Dedifferentiated amniotic fluid mesenchymal stem cell (primary cell): Measurements from ENCODE around the gene NRXN2.
A peak's percentile ranks its signal among the peaks of the same experiment; 100 is the strongest.

Experiments used
- DNase-seq: peaks from one replicate; pipeline ENCODE4 v3.0.0-alpha.2; 2016; ENCODE audit errors: extremely low spot score

NRXN2 gene

GRCh38 chr11:64723117-64723906, at the start of gene NRXN2:
TSS of gene NRXN2 (minus strand) at chr11:64723197. CDS start at chr11:64713699, 9,498 bp downstream.
- DNase-seq, result peak; percentile 76

- no peak for DNase-seq
These were observed 49.5 kb upstream of the NRXN2 start for GRCh38 chr11:64772303-64773018.

- DNase-seq, result no peak
These were observed 48.9 kb upstream of the NRXN2 start for GRCh38 chr11:64771861-64772260.

GRCh38 chr11:64770120-64770519, 47.1 kb upstream of the NRXN2 start:
- no peak for DNase-seq

GRCh38 chr11:64769283-64769682, 46.3 kb upstream of the NRXN2 start:
- no peak for DNase-seq

- no peak for DNase-seq
These were observed 45.3 kb upstream of the NRXN2 start for GRCh38 chr11:64768300-64768694.

GRCh38 chr11:64767344-64768299, 44.6 kb upstream of the NRXN2 start:
- peak; percentile 62 for DNase-seq

- no peak for DNase-seq
These were observed 43.9 kb upstream of the NRXN2 start for GRCh38 chr11:64766881-64767280.

GRCh38 chr11:64765851-64766665, 43.1 kb upstream of the NRXN2 start:
- DNase-seq, result no peak

- no peak for DNase-seq
These were observed 42.4 kb upstream of the NRXN2 start for GRCh38 chr11:64765291-64765850.

GRCh38 chr11:64764753-64765152, 41.8 kb upstream of the NRXN2 start:
- no peak for DNase-seq

- no peak for DNase-seq
These were observed 41.1 kb upstream of the NRXN2 start for GRCh38 chr11:64764040-64764611.

- no peak for DNase-seq
These were observed 40.6 kb upstream of the NRXN2 start for GRCh38 chr11:64763526-64764039.

- no peak for DNase-seq
These were observed 39.9 kb upstream of the NRXN2 start for GRCh38 chr11:64762674-64763525.

- no peak for DNase-seq
These were observed 39.3 kb upstream of the NRXN2 start for GRCh38 chr11:64762277-64762673.

- no peak for DNase-seq
These were observed 37.9 kb upstream of the NRXN2 start for GRCh38 chr11:64760759-64761420.

GRCh38 chr11:64759722-64760719, 37.0 kb upstream of the NRXN2 start, which contains the start of gene PYGM:
TSS of gene PYGM (minus strand) at chr11:64759974. CDS start at chr11:64759898, 76 bp downstream.
- no peak for DNase-seq
